K562 (cell line): ENCODE measurements around the gene RCOR3. TPM values are rescaled to one million over a fixed set of nuclear protein-coding genes. Genes with fewer than 3 reads are reported as not detected.

Source experiments
- CREM ChIP-seq: IDR thresholded peaks from 2 replicates; pipeline ENCODE4 v1.6.1; 2014; ENCODE audit warnings: antibody characterized with exemption, low read depth
- FIP1L1 ChIP-seq: fragments of 200-400 bp; formaldehyde crosslinking; IDR thresholded peaks from 2 replicates; pipeline ENCODE4 v1.6.1; 2018; ENCODE audit warnings: mild to moderate bottlenecking, low read depth, low read length; ENCODE audit not compliant: poor library complexity, severe bottlenecking
- FOSL1 ChIP-seq: fragments of 200-800 bp; sonication (Bioruptor generic); conservative IDR thresholded peaks from 2 replicates; pipeline ENCODE4 v1.6.1; 2016; ENCODE audit warnings: missing genetic modification characterization, missing compliant biosample characterization
- HNRNPLL ChIP-seq: fragments of 200-400 bp; formaldehyde crosslinking; IDR thresholded peaks from 2 replicates; pipeline ENCODE4 v1.6.1; 2017; ENCODE audit warnings: low read length, low read depth, mild to moderate bottlenecking; ENCODE audit not compliant: poor library complexity, severe bottlenecking
- JUNB ChIP-seq: fragments of 450-650 bp; formaldehyde crosslinking; conservative IDR thresholded peaks from 2 replicates; pipeline ENCODE4 v1.4.0; 2020; ENCODE audit warnings: mild to moderate bottlenecking
- MEIS2 ChIP-seq: fragments of 450-650 bp; IDR thresholded peaks from 2 replicates; pipeline ENCODE4 v1.6.1; 2014; ENCODE audit warnings: mild to moderate bottlenecking; ENCODE audit not compliant: partially characterized antibody
- PTTG1 ChIP-seq: fragments of 450-650 bp; IDR thresholded peaks from 2 replicates; pipeline ENCODE4 v1.6.1; 2016; ENCODE audit warnings: low read depth, mild to moderate bottlenecking, missing genetic modification characterization, missing compliant biosample characterization
- RBM25 ChIP-seq: fragments of 200-400 bp; formaldehyde crosslinking; IDR thresholded peaks from 2 replicates; pipeline ENCODE4 v1.6.1; 2018; ENCODE audit warnings: low read length, low read depth, moderate library complexity; ENCODE audit not compliant: severe bottlenecking
- SFPQ ChIP-seq: fragments of 200-400 bp; formaldehyde crosslinking; IDR thresholded peaks from 2 replicates; pipeline ENCODE4 v1.6.1; 2017; ENCODE audit warnings: mild to moderate bottlenecking, low read depth, low read length, moderate library complexity
- ZC3H8 ChIP-seq: fragments of 450-650 bp; IDR thresholded peaks from 2 replicates; pipeline ENCODE4 v1.6.1; 2017
- ZFPM2 ChIP-seq: fragments of 250-450 bp; sonication (Bioruptor Pico); IDR thresholded peaks from 2 replicates; pipeline ENCODE4 v1.5.1; 2022; ENCODE audit warnings: mild to moderate bottlenecking
- polyA plus RNA-seq, 8 experiments: library from polyadenylated mRNA; depleted of rRNA in 4 of 8; stranded (reverse) in 5 of 8; unstranded in 3 of 8; fragments of >200 nt; fragmentation: Nextera tagmentation in 2 of 8; fragmentation: Illumina TruSeq in 1 of 8; extraction: Ambion mirVana in 2 of 8; extraction: Trizol in 1 of 8; gene quantifications; 2 replicates each; pipeline versions ENCODE4 v1.2.1 to v1.2.3, GENCODE V29; 2011 to 2014; ENCODE audit warnings: inconsistent platforms in 1 of 8, missing spikeins in 1 of 8
- total RNA-seq, 7 experiments: library from RNA; depleted of rRNA in 6 of 7; stranded (reverse); fragments of >200 nt in 6 of 7; fragmentation: Illumina TruSeq in 2 of 7; extraction: Trizol in 2 of 7; gene quantifications; 2 replicates each; pipeline versions ENCODE4 v1.2.1 to v1.2.3, GENCODE V29; 2011 to 2021; ENCODE audit warnings: low replicate concordance in 1 of 7
- TF ChIP-seq, protein P1 (sequence below), 2 experiments: fragments of 450-650 bp in 1 of 2; sonication (generic) in 1 of 2; formaldehyde crosslinking in 1 of 2; IDR thresholded peaks in 1 of 2; conservative IDR thresholded peaks in 1 of 2; 2 replicates each; pipeline versions ENCODE4 v1.6.1 to v1.8.1; 2016 to 2023; ENCODE audit warnings: mild to moderate bottlenecking in 2 of 2, moderate library complexity in 2 of 2, inconsistent platforms in 1 of 2, missing genetic modification reagents in 1 of 2
- TF ChIP-seq, protein P2 (sequence below): fragments of 450-650 bp; conservative IDR thresholded peaks from 2 replicates; pipeline ENCODE4 v1.6.1; 2016; ENCODE audit warnings: missing genetic modification characterization, low read depth, mild to moderate bottlenecking, missing compliant biosample characterization, moderate library complexity

RCOR3 gene
- total and polyA plus RNA-seq, 9 of the 15 experiments (the other 6 are each of a cell fraction or from before 2014, with no cell fraction given): 9.7 to 42.7 (median 29.5) TPM

- TF ChIP-seq, protein P1, sequence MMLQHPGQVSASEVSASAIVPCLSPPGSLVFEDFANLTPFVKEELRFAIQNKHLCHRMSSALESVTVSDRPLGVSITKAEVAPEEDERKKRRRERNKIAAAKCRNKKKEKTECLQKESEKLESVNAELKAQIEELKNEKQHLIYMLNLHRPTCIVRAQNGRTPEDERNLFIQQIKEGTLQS (IDR thresholded peaks at IDR 0.05): 0 out of 2 replicates have a peak, but pooled peaks have one; percentile 13
- TF ChIP-seq, protein P1 (CRISPR knock-in tag; conservative IDR thresholded peaks at IDR 0.05): no peak
- TF ChIP-seq, protein P2, sequence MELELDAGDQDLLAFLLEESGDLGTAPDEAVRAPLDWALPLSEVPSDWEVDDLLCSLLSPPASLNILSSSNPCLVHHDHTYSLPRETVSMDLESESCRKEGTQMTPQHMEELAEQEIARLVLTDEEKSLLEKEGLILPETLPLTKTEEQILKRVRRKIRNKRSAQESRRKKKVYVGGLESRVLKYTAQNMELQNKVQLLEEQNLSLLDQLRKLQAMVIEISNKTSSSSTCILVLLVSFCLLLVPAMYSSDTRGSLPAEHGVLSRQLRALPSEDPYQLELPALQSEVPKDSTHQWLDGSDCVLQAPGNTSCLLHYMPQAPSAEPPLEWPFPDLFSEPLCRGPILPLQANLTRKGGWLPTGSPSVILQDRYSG (tag): no peak
- no peak for TF ChIP-seq SFPQ
- no peak for TF ChIP-seq PTTG1 (tag)
- TF ChIP-seq MEIS2: peak; percentile 28
- TF ChIP-seq FIP1L1: no peak
- 0 out of 2 replicates have a peak, but pooled peaks have one; percentile 28 for TF ChIP-seq CREM
- TF ChIP-seq ZFPM2 (CRISPR knock-in tag): no peak
- TF ChIP-seq HNRNPLL: no peak
- no peak for TF ChIP-seq RBM25
- no peak for TF ChIP-seq ZC3H8
- peak; percentile 86 for TF ChIP-seq FOSL1
- TF ChIP-seq JUNB (CRISPR knock-in tag): no peak
These were observed 75.8 kb downstream of the RCOR3 start (continued) for GRCh38 chr1:211334986-211335385.
